ENCODE measurements around the gene LRRC4C.

LRRC4C gene

GRCh38 chr11:40253166-40253565, 1206.3 kb downstream of the LRRC4C start:
- DNase-seq (ENCODE audit: insufficient read length, low spot score), result no peak
- TF ChIP-seq PAX5 (IDR thresholded peaks at IDR 0.05; ENCODE audit: insufficient read depth, low read length, severe bottlenecking) (no peak), SPI1 (IDR thresholded peaks at IDR 0.05; ENCODE audit: low read depth, low read length) (no peak), POU2F2 (IDR thresholded peaks at IDR 0.05; ENCODE audit: low read depth, low read length) (no peak), POLR2A (IDR thresholded peaks at IDR 0.05; ENCODE audit: low read depth, low read length) (no peak), TAF1 (IDR thresholded peaks at IDR 0.05; ENCODE audit: low read depth, low read length) (no peak)
- FAIRE-seq, result no peak

GRCh38 chr11:40252236-40252635, 1207.2 kb downstream of the LRRC4C start:
- FAIRE-seq (no peak), DNase-seq (ENCODE audit: insufficient read length, low spot score) (no peak)
- no peak for TF ChIP-seq POLR2A (IDR thresholded peaks at IDR 0.05; ENCODE audit: low read depth, low read length)
- no peak for TF ChIP-seq POLR2AphosphoS5 (IDR thresholded peaks at IDR 0.05; ENCODE audit: low read depth, low read length)
- no peak for TF ChIP-seq TAF1 (IDR thresholded peaks at IDR 0.05; ENCODE audit: low read depth, low read length)
- TF ChIP-seq POU2F2 (IDR thresholded peaks at IDR 0.05; ENCODE audit: low read depth, low read length), result no peak
- TF ChIP-seq SPI1 (IDR thresholded peaks at IDR 0.05; ENCODE audit: low read depth, low read length), result no peak
- no peak for TF ChIP-seq PAX5 (IDR thresholded peaks at IDR 0.05; ENCODE audit: insufficient read depth, low read length, severe bottlenecking)

GRCh38 chr11:40246983-40247382, 1212.5 kb downstream of the LRRC4C start:
- DNase-seq (ENCODE audit: insufficient read length, low spot score) (no peak), FAIRE-seq (no peak)
- TF ChIP-seq SPI1 (IDR thresholded peaks at IDR 0.05; ENCODE audit: low read depth, low read length) (no peak), TAF1 (IDR thresholded peaks at IDR 0.05; ENCODE audit: low read depth, low read length) (no peak), POU2F2 (IDR thresholded peaks at IDR 0.05; ENCODE audit: low read depth, low read length) (no peak)

GRCh38 chr11:40241524-40242051, 1217.9 kb downstream of the LRRC4C start:
- FAIRE-seq (peak; percentile 48), DNase-seq (ENCODE audit: insufficient read length, low spot score) (peak; percentile 1)
- TF ChIP-seq PAX5 (IDR thresholded peaks at IDR 0.05; ENCODE audit: insufficient read depth, low read length, severe bottlenecking) (no peak), POU2F2 (IDR thresholded peaks at IDR 0.05; ENCODE audit: low read depth, low read length) (no peak), POLR2A (IDR thresholded peaks at IDR 0.05; ENCODE audit: low read depth, low read length) (no peak), TAF1 (IDR thresholded peaks at IDR 0.05; ENCODE audit: low read depth, low read length) (no peak), POLR2AphosphoS5 (IDR thresholded peaks at IDR 0.05; ENCODE audit: low read depth, low read length) (no peak), SPI1 (IDR thresholded peaks at IDR 0.05; ENCODE audit: low read depth, low read length) (0 out of 2 replicates have a peak, but pooled peaks have one; percentile 4)

GRCh38 chr11:40240284-40240683, 1219.2 kb downstream of the LRRC4C start:
- DNase-seq (ENCODE audit: insufficient read length, low spot score), result no peak
- no peak for FAIRE-seq
- TF ChIP-seq TAF1 (IDR thresholded peaks at IDR 0.05; ENCODE audit: low read depth, low read length), result no peak
- no peak for TF ChIP-seq PAX5 (IDR thresholded peaks at IDR 0.05; ENCODE audit: insufficient read depth, low read length, severe bottlenecking)
- no peak for TF ChIP-seq SPI1 (IDR thresholded peaks at IDR 0.05; ENCODE audit: low read depth, low read length)

GRCh38 chr11:40236526-40236925, 1222.9 kb downstream of the LRRC4C start:
- DNase-seq (ENCODE audit: insufficient read length, low spot score) (no peak), FAIRE-seq (no peak)
- TF ChIP-seq TAF1 (IDR thresholded peaks at IDR 0.05; ENCODE audit: low read depth, low read length) (no peak), PAX5 (IDR thresholded peaks at IDR 0.05; ENCODE audit: insufficient read depth, low read length, severe bottlenecking) (no peak), POU2F2 (IDR thresholded peaks at IDR 0.05; ENCODE audit: low read depth, low read length) (no peak), SPI1 (IDR thresholded peaks at IDR 0.05; ENCODE audit: low read depth, low read length) (no peak), POLR2A (IDR thresholded peaks at IDR 0.05; ENCODE audit: low read depth, low read length) (no peak), POLR2AphosphoS5 (IDR thresholded peaks at IDR 0.05; ENCODE audit: low read depth, low read length) (no peak)

GRCh38 chr11:40235841-40236240, 1223.6 kb downstream of the LRRC4C start:
- DNase-seq (ENCODE audit: insufficient read length, low spot score) (no peak), FAIRE-seq (no peak)
- TF ChIP-seq POLR2AphosphoS5 (IDR thresholded peaks at IDR 0.05; ENCODE audit: low read depth, low read length), result no peak
- TF ChIP-seq TAF1 (IDR thresholded peaks at IDR 0.05; ENCODE audit: low read depth, low read length), result no peak

- FAIRE-seq (no peak), DNase-seq (ENCODE audit: insufficient read length, low spot score) (no peak)
- TF ChIP-seq POLR2A (IDR thresholded peaks at IDR 0.05; ENCODE audit: low read depth, low read length), result no peak
- TF ChIP-seq SPI1 (IDR thresholded peaks at IDR 0.05; ENCODE audit: low read depth, low read length), result no peak
- no peak for TF ChIP-seq POLR2AphosphoS5 (IDR thresholded peaks at IDR 0.05; ENCODE audit: low read depth, low read length)
- no peak for TF ChIP-seq POU2F2 (IDR thresholded peaks at IDR 0.05; ENCODE audit: low read depth, low read length)
- no peak for TF ChIP-seq PAX5 (IDR thresholded peaks at IDR 0.05; ENCODE audit: insufficient read depth, low read length, severe bottlenecking)
- TF ChIP-seq TAF1 (IDR thresholded peaks at IDR 0.05; ENCODE audit: low read depth, low read length), result no peak
These were observed 1228.6 kb downstream of the LRRC4C start for GRCh38 chr11:40230821-40231220.

- no peak for TF ChIP-seq PAX5 (IDR thresholded peaks at IDR 0.05; ENCODE audit: insufficient read depth, low read length, severe bottlenecking)
- TF ChIP-seq POLR2AphosphoS5 (IDR thresholded peaks at IDR 0.05; ENCODE audit: low read depth, low read length), result no peak
- no peak for FAIRE-seq
- no peak for DNase-seq (ENCODE audit: insufficient read length, low spot score)
These were observed 1230.8 kb downstream of the LRRC4C start for GRCh38 chr11:40228662-40229061.

GRCh38 chr11:40227730-40228129, 1231.7 kb downstream of the LRRC4C start:
- FAIRE-seq, result no peak
- TF ChIP-seq SPI1 (IDR thresholded peaks at IDR 0.05; ENCODE audit: low read depth, low read length) (0 out of 2 replicates have a peak, but pooled peaks have one; percentile 15), POLR2AphosphoS5 (IDR thresholded peaks at IDR 0.05; ENCODE audit: low read depth, low read length) (no peak), PAX5 (IDR thresholded peaks at IDR 0.05; ENCODE audit: insufficient read depth, low read length, severe bottlenecking) (no peak), TAF1 (IDR thresholded peaks at IDR 0.05; ENCODE audit: low read depth, low read length) (no peak), POLR2A (IDR thresholded peaks at IDR 0.05; ENCODE audit: low read depth, low read length) (no peak), POU2F2 (IDR thresholded peaks at IDR 0.05; ENCODE audit: low read depth, low read length) (no peak)
- no peak for DNase-seq (ENCODE audit: insufficient read length, low spot score)

All from GM12891 (cell line).